H1 (cell line): ENCODE results near the gene KRT80. TPM values are rescaled to one million over a fixed set of nuclear protein-coding genes. Genes with fewer than 3 reads are reported as not detected.
"Not testable (repeated sequence)": the region's sequence is repeated elsewhere in the genome, so short reads cannot be mapped to it uniquely, and the experiment has no call there.

Experiments
- CTCF ChIA-PET: fragments of 300-600 bp; sonication (Branson Sonifier 250); formaldehyde crosslinking; loops from one replicate; lab custom pipeline; 2021; ENCODE audit not compliant: partially characterized antibody; lab: Charles Lee
- POLR2A ChIA-PET: fragments of 300-600 bp; sonication (Branson Sonifier 250); formaldehyde crosslinking; loops from one replicate; lab custom pipeline; 2021; ENCODE audit warnings: inconsistent platforms; ENCODE audit not compliant: partially characterized antibody; lab: Charles Lee
- DNase-seq, 2 experiments: peaks; one replicate each; pipeline versions ENCODE4 v3.0.0 to v3.0.0-alpha.2; 2010 to 2022; ENCODE audit warnings: low spot score in 2 of 2, low read depth in 1 of 2, mixed read lengths in 1 of 2
- FAIRE-seq: peaks from 2 replicates; lab custom pipeline; 2011; peaks lifted over from hg19 to GRCh38; lab: Jason Lieb, UNC
- H2AFZ ChIP-seq: 2 replicates; pipeline ENCODE4 v1.8.1; 2012; ENCODE audit warnings: low read length, inconsistent platforms
- H2AK5ac ChIP-seq: 2 replicates; pipeline ENCODE4 v1.6.1; 2013; ENCODE audit warnings: low read depth, low read length
- H2BK120ac ChIP-seq: replicated peaks from 2 replicates; pipeline ENCODE3; 2013; ENCODE audit warnings: low read depth, low read length, inconsistent platforms
- H2BK12ac ChIP-seq: 2 replicates; pipeline ENCODE4 v1.6.1; 2013; ENCODE audit warnings: low read depth, low read length
- H2BK15ac ChIP-seq: 2 replicates; pipeline ENCODE4 v1.6.1; 2013; ENCODE audit warnings: low read length
- H2BK20ac ChIP-seq: 2 replicates; pipeline ENCODE4 v1.6.1; 2013; ENCODE audit warnings: low read length
- H2BK5ac ChIP-seq: 2 replicates; pipeline ENCODE4 v1.6.1; 2013; ENCODE audit warnings: low read depth, low read length
- H3K14ac ChIP-seq: 2 replicates; pipeline ENCODE4 v1.6.1; 2013; ENCODE audit warnings: inconsistent platforms; ENCODE audit not compliant: insufficient read length
- H3K18ac ChIP-seq: 2 replicates; pipeline ENCODE4 v1.6.1; 2013; ENCODE audit warnings: low read length; ENCODE audit errors: extremely low read depth
- H3K23ac ChIP-seq: 2 replicates; pipeline ENCODE4 v1.6.1; 2013; ENCODE audit warnings: inconsistent platforms; ENCODE audit not compliant: insufficient read length
- H3K23me2 ChIP-seq: 2 replicates; pipeline ENCODE4 v1.6.1; 2013; ENCODE audit warnings: low read depth, low read length
- H3K27ac ChIP-seq: 2 replicates; pipeline ENCODE4 v1.6.1; 2011; ENCODE audit warnings: low read depth, low read length, inconsistent platforms
- H3K27me3 ChIP-seq, 4 experiments: replicated peaks in 1 of 4; 1 replicate in 1 of 4; 2 replicates in 3 of 4; pipeline versions ENCODE4 v1.6.1 to v1.8.1; 2011 to 2013; ENCODE audit warnings: low read length in 3 of 4, mild to moderate bottlenecking in 3 of 4, inconsistent platforms in 2 of 4, mixed read lengths in 2 of 4, moderate library complexity in 1 of 4; ENCODE audit not compliant: control insufficient read depth in 3 of 4, insufficient read depth in 3 of 4; ENCODE audit errors: extremely low read depth in 1 of 4
- H3K36me3 ChIP-seq, 4 experiments: 2 replicates each; pipeline versions ENCODE4 v1.6.1 to v1.8.1; 2011 to 2013; ENCODE audit warnings: mild to moderate bottlenecking in 4 of 4, low read length in 3 of 4, moderate library complexity in 2 of 4, control low read depth in 1 of 4, inconsistent platforms in 1 of 4; ENCODE audit not compliant: insufficient read depth in 4 of 4, control insufficient read depth in 2 of 4
- H3K4ac ChIP-seq: replicated peaks from 2 replicates; pipeline ENCODE3; 2013; ENCODE audit warnings: low read length, low read depth, mixed read lengths, inconsistent platforms; ENCODE audit not compliant: insufficient read length
- H3K4me1 ChIP-seq, 4 experiments: replicated peaks in 1 of 4; 1 replicate in 1 of 4; 2 replicates in 3 of 4; pipeline versions ENCODE4 v1.6.1 to v1.8.1; 2011 to 2013; ENCODE audit warnings: low read length in 3 of 4, inconsistent platforms in 2 of 4, mixed read lengths in 1 of 4; ENCODE audit not compliant: insufficient read depth in 4 of 4, control insufficient read depth in 3 of 4
- H3K4me2 ChIP-seq, 2 experiments: 2 replicates each; pipeline versions ENCODE4 v1.6.1 to v1.8.1; 2011 to 2013; ENCODE audit warnings: low read depth in 2 of 2, low read length in 2 of 2, control low read depth in 1 of 2, inconsistent platforms in 1 of 2, mild to moderate bottlenecking in 1 of 2; ENCODE audit not compliant: insufficient read depth in 1 of 2
- H3K4me3 ChIP-seq, 4 experiments: fragments of 200-600, 300-600 bp in 1 of 4; sonication (generic), shearing (Covaris generic), sonication (Bioruptor Twin) in 1 of 4; 2 replicates each; pipeline versions ENCODE4 v1.5.1 to v1.8.1; 2011 to 2016; ENCODE audit warnings: low read length in 4 of 4, low read depth in 3 of 4, control low read depth in 2 of 4, inconsistent platforms in 2 of 4, mild to moderate bottlenecking in 2 of 4, mixed read lengths in 1 of 4, moderate library complexity in 1 of 4; ENCODE audit not compliant: insufficient read depth in 2 of 4; ENCODE audit errors: extremely low read depth in 1 of 4
- H3K56ac ChIP-seq: replicated peaks from 2 replicates; pipeline ENCODE3; 2013; ENCODE audit warnings: low read depth, mild to moderate bottlenecking, mixed read lengths, low read length, inconsistent platforms; ENCODE audit not compliant: insufficient read length
- H3K79me1 ChIP-seq: 2 replicates; pipeline ENCODE4 v1.6.1; 2013; ENCODE audit warnings: low read depth, low read length, control low read depth
- H3K79me2 ChIP-seq, 2 experiments: 2 replicates each; pipeline versions ENCODE4 v1.6.1 to v1.8.1; 2012 to 2013; ENCODE audit warnings: low read length in 2 of 2, mild to moderate bottlenecking in 2 of 2, inconsistent platforms in 1 of 2; ENCODE audit not compliant: insufficient read depth in 2 of 2, control insufficient read depth in 1 of 2
- H3K9ac ChIP-seq, 4 experiments: replicated peaks in 1 of 4; 1 replicate in 1 of 4; 2 replicates in 3 of 4; pipeline versions ENCODE4 v1.6.1 to v1.8.1; 2011 to 2013; ENCODE audit warnings: low read depth in 3 of 4, low read length in 3 of 4, control low read depth in 2 of 4, mild to moderate bottlenecking in 2 of 4, moderate library complexity in 2 of 4, inconsistent platforms in 1 of 4; ENCODE audit errors: extremely low read depth in 1 of 4
- H3K9me3 ChIP-seq, 2 experiments: 2 replicates each; pipeline versions ENCODE4 v1.6.1 to v1.8.1; 2012 to 2013; ENCODE audit warnings: mild to moderate bottlenecking in 2 of 2, moderate library complexity in 2 of 2, control low read depth in 1 of 2, inconsistent platforms in 1 of 2, low read depth in 1 of 2, low read length in 1 of 2, mixed read lengths in 1 of 2; ENCODE audit not compliant: insufficient read depth in 2 of 2
- H4K20me1 ChIP-seq, 2 experiments: replicated peaks in 1 of 2; 2 replicates each; pipeline versions ENCODE3 to v1.8.1; 2011 to 2013; ENCODE audit warnings: inconsistent platforms in 2 of 2, low read length in 2 of 2, mild to moderate bottlenecking in 1 of 2; ENCODE audit not compliant: insufficient read depth in 2 of 2, control insufficient read depth in 1 of 2
- H4K5ac ChIP-seq: 2 replicates; pipeline ENCODE4 v1.6.1; 2013; ENCODE audit warnings: low read length, low read depth, mixed read lengths, inconsistent platforms; ENCODE audit not compliant: insufficient read length
- H4K8ac ChIP-seq: 2 replicates; pipeline ENCODE4 v1.8.0; 2013; ENCODE audit warnings: mild to moderate bottlenecking, moderate library complexity, low read length, inconsistent platforms; ENCODE audit not compliant: insufficient read depth; ENCODE audit errors: extremely low read depth
- H4K91ac ChIP-seq: replicated peaks from 2 replicates; pipeline ENCODE3; 2013; ENCODE audit warnings: low read length, mixed read lengths, inconsistent platforms; ENCODE audit not compliant: insufficient read length
- WGBS, 2 experiments: shearing (Covaris generic) in 1 of 2; methylation state at CpG; one replicate each; pipeline versions ENCODE4 v1.1.6 to v1.1.7; 2013 to 2015; ENCODE audit warnings: low lambda C conversion rate in 2 of 2, mixed read lengths in 2 of 2, inconsistent platforms in 1 of 2, low coverage in 1 of 2, missing lambda C conversion rate in 1 of 2; ENCODE audit not compliant: insufficient replicate concordance in 2 of 2, insufficient coverage in 1 of 2, insufficient read length in 1 of 2; ENCODE audit errors: extremely low coverage in 1 of 2, missing lambda C conversion rate in 1 of 2; 5-methylcytosine and 5-hydroxymethylcytosine counted together
- polyA plus RNA-seq, 7 experiments: library from polyadenylated mRNA; depleted of rRNA in 3 of 7; stranded (reverse) in 5 of 7; unstranded in 2 of 7; fragments of >200 nt in 5 of 7; fragments of 200-250 nt in 2 of 7; gene quantifications; 1 replicate in 5 of 7; 2 replicates in 1 of 7; 4 replicates in 1 of 7; pipeline versions ENCODE4 v1.2.1 to v1.2.3, GENCODE V29; 2011 to 2013; ENCODE audit warnings: missing spikeins in 2 of 7, mixed read lengths in 2 of 7
- total RNA-seq: library from RNA; stranded (reverse); fragmentation: NEBNext Ultra II Directional; extraction: Animal tissue kit (Norgen Biotek cat#: 25700); gene quantifications from 2 replicates; pipeline ENCODE4 v1.2.1, GENCODE V29; 2021

Gene KRT80
- total and polyA plus RNA-seq, 2 of the 8 experiments (the other 6 are each of a cell fraction or from before 2014, with no cell fraction given), result 0.05 TPM; not detected in 1

- ChIA-PET POLR2A (interaction anchor here (1.9 kb wide), 1 partner anchor 11 kb away, joined by 7 read pairs; no protein-coding TSS in a partner anchor), CTCF (interaction anchor here (0.8 to 17.6 kb wide), 7 partner anchors 12 to 92 kb away, joined by 3 to 151 read pairs (median 3); no protein-coding TSS in a partner anchor)
- not testable (repeated sequence) for H2BK15ac ChIP-seq, H3K14ac ChIP-seq, H4K20me1 ChIP-seq, H3K36me3 ChIP-seq, H3K27me3 ChIP-seq, H2BK120ac ChIP-seq, H3K4me3 ChIP-seq, FAIRE-seq, H3K79me1 ChIP-seq, H3K23ac ChIP-seq, H3K18ac ChIP-seq, H4K91ac ChIP-seq, H3K27ac ChIP-seq, H2BK5ac ChIP-seq, H2AFZ ChIP-seq, H2AK5ac ChIP-seq, H4K8ac ChIP-seq, H3K9me3 ChIP-seq, H3K4me2 ChIP-seq, H3K56ac ChIP-seq, H3K23me2 ChIP-seq, H3K9ac ChIP-seq, H4K5ac ChIP-seq, H2BK12ac ChIP-seq, H2BK20ac ChIP-seq, H3K79me2 ChIP-seq, H3K4ac ChIP-seq, DNase-seq
- WGBS, 2 experiments, result 83% methylated on average over 6 of the region's 6 CpGs; no CpG with 5 or more reads in 1 of the 2 experiments
- peaks cover 6 to 19% (median 15%) of the 10 kb centered on the region in 4 experiments for H3K4me1 ChIP-seq
These were observed 48.4 kb upstream of the KRT80 start for GRCh38 chr12:52240247-52240646.
